Measurements from ENCODE around the gene NHLH1. TPM values are rescaled to one million over a fixed set of nuclear protein-coding genes. Genes with fewer than 3 reads are reported as not detected.

Gene NHLH1
- total RNA-seq, 4 donors from 2014 or later: not detected

DNA sequence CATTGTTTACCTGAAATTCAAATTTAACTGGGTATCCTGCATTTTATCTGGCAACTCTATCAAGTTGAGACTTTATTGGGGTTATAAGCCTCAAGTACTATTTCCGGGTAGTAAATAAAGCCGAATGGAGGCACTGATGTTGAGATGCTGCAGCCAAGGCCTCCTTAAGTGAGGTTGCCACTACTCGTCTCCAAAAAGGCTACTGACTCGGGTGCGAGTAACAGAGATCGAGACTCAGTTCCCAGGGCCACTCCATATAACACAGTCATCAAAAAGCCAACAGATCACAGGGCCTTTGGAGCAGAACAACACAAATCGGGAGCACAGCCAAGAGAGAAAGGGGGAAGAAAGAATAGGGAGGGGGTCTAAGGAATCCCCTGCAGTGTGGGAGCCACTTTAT lies 24.3 kb upstream of the NHLH1 start:
- DNase-seq: peak in 1 of 2 donors; percentile 4
- H3K4me1 ChIP-seq: peaks cover 23 to 27% of the 10 kb centered on the region in 2 donors
- TF ChIP-seq POLR2A (IDR thresholded peaks at IDR 0.05) (no peak), CTCF (IDR thresholded peaks at IDR 0.05) (no peak)
- H3K4me3 ChIP-seq (replicated peaks in 1 of 3): peak overlapping the region; percentile 64 to 84 (median 81)
- H3K36me3 ChIP-seq: peaks cover 17 to 27% of the 10 kb centered on the region in 2 donors
- intact Hi-C loops (cut with DNase I): no loop called here
- 0% methylated on average over 7 of the region's 7 CpGs for WGBS, 2 donors
- H3K9me3 ChIP-seq: no peaks in the 10 kb centered on the region
- H3K27ac ChIP-seq: peak overlapping the region; percentile 34 to 89 (median 88)
- no peaks in the 10 kb centered on the region for H3K27me3 ChIP-seq

- DNase-seq: peak; percentile 91 to 94
- peaks cover 13 to 20% of the 10 kb centered on the region in 2 donors for H3K36me3 ChIP-seq
- H3K4me3 ChIP-seq (replicated peaks in 1 of 3): peak within 1 kb of the TSS; percentile 64 to 84 (median 81)
- peak within 1 kb of the TSS; percentile 34 to 89 (median 88) for H3K27ac ChIP-seq
- no peaks in the 10 kb centered on the region for H3K9me3 ChIP-seq
- 0% methylated on average over 54 to 57 of the region's 58 CpGs for WGBS, 2 donors
- intact Hi-C loops (cut with DNase I): no loop called here
- peaks cover 23 to 27% of the 10 kb centered on the region in 2 donors for H3K4me1 ChIP-seq
- TF ChIP-seq POLR2A (IDR thresholded peaks at IDR 0.05) (peak in 1 of 2 donors; percentile 85), CTCF (IDR thresholded peaks at IDR 0.05) (peak in 1 of 6 experiments; percentile 11)
- no peaks in the 10 kb centered on the region for H3K27me3 ChIP-seq
Measured at GRCh38 chr1:160342953-160343869, 23.7 kb upstream of the NHLH1 start, which contains the start of the genes COPA and NCSTN. Gene COPA, minus strand, starts transcription at chr1:160343250. Its CDS starts 80 bp downstream, at chr1:160343170. Gene NCSTN, plus strand, starts transcription at chr1:160343383. Its CDS starts 14 bp downstream, at chr1:160343397.

- peak overlapping the region in 1 of 3 donors; percentile 84 for H3K4me3 ChIP-seq (replicated peaks in 1 of 3)
- H3K36me3 ChIP-seq: peaks cover 4 to 9% of the 10 kb centered on the region in 2 donors
- no peak for DNase-seq
- WGBS, 2 donors: 86% methylated on average over 3 of the region's 3 CpGs
- H3K27ac ChIP-seq: no peak overlapping the region
- no peak for TF ChIP-seq POLR2A (IDR thresholded peaks at IDR 0.05)
- TF ChIP-seq CTCF (IDR thresholded peaks at IDR 0.05): no peak
- no peaks in the 10 kb centered on the region for H3K9me3 ChIP-seq
- intact Hi-C loops (cut with DNase I): no loop called here
- H3K4me1 ChIP-seq: peaks cover 23 to 27% of the 10 kb centered on the region in 2 donors
- no peaks in the 10 kb centered on the region for H3K27me3 ChIP-seq
Measured at GRCh38 chr1:160344241-160344640, 22.6 kb upstream of the NHLH1 start.

DNA sequence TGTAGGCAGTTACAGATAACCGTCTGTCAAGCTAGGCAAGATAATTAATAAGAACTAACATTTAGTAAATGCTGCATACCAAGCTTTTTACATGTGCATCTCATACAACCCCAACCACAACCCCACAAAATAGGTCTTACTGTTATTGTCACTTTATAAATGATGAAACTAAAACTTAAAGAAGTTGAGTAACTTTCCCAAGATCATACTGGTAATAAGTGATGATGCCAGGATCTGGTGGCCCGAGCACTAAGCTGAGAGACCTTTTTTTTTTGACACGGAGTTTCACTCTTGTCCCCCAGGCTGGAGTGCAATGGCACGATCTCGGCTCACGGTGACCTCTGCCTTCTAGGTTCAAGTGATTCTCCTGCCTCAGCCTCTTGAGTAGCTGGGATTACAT lies 21.9 kb upstream of the NHLH1 start:
- 89 to 94% methylated on average over 6 of the region's 6 CpGs for WGBS, 2 donors
- H3K27ac ChIP-seq: no peak overlapping the region
- intact Hi-C loops (cut with DNase I): no loop called here
- peaks cover 23 to 27% of the 10 kb centered on the region in 2 donors for H3K4me1 ChIP-seq
- no peaks in the 10 kb centered on the region for H3K27me3 ChIP-seq
- no peak for TF ChIP-seq CTCF (IDR thresholded peaks at IDR 0.05)
- TF ChIP-seq POLR2A (IDR thresholded peaks at IDR 0.05): no peak
- no peaks in the 10 kb centered on the region for H3K9me3 ChIP-seq
- H3K4me3 ChIP-seq (replicated peaks in 1 of 3): no peak overlapping the region
- peaks cover 3 to 8% of the 10 kb centered on the region in 2 donors for H3K36me3 ChIP-seq
- DNase-seq: no peak

- peaks cover 12 to 16% of the 10 kb centered on the region in 2 donors for H3K4me1 ChIP-seq
- TF ChIP-seq CTCF (IDR thresholded peaks at IDR 0.05): no peak
- no peak for TF ChIP-seq POLR2A (IDR thresholded peaks at IDR 0.05)
- H3K27ac ChIP-seq: no peak overlapping the region
- 87 to 95% methylated on average over 10 of the region's 10 CpGs for WGBS, 2 donors
- no peak for DNase-seq
- H3K27me3 ChIP-seq: no peaks in the 10 kb centered on the region
- H3K4me3 ChIP-seq (replicated peaks in 1 of 3): no peak overlapping the region
- H3K36me3 ChIP-seq: peaks cover 16 to 22% of the 10 kb centered on the region in 2 donors
- intact Hi-C loops (cut with DNase I): no loop called here
- H3K9me3 ChIP-seq: no peaks in the 10 kb centered on the region
Measured at GRCh38 chr1:160346463-160346862, 20.4 kb upstream of the NHLH1 start.
